ENCODE data around the gene SUPT7L. TPM values are rescaled to one million over a fixed set of nuclear protein-coding genes. Genes with fewer than 3 reads are reported as not detected.

The SUPT7L gene
- 26.9 to 33.7 TPM (median 31.6 TPM) in 5 replicates for total RNA-seq (2022; extraction: Qiagen RNA extraction; ENCODE audit: low read depth)

GRCh38 chr2:27663285-27664153 is at the start of gene SUPT7L, which contains the start of gene SLC4A1AP:
SUPT7L (minus strand) TSS chr2:27663614; CDS start chr2:27662192, 1,422 bp downstream.
SLC4A1AP (plus strand) TSS chr2:27663889; CDS start chr2:27663915, 26 bp downstream.

GRCh38 chr2:27628767-27629709 is 34.4 kb downstream of the SUPT7L start, which contains the start of the genes CCDC121 and GPN1:
CCDC121 (minus strand) TSS chr2:27629012; CDS start chr2:27627799, 1,213 bp downstream.
GPN1 (plus strand) TSS chr2:27629050; CDS start chr2:27629059, 9 bp downstream.

Other genes with a start within 250 kb of the SUPT7L start
- 125 to 139 TPM (median 132 TPM) in 5 replicates for gene NRBP1, start 235.0 kb downstream of the SUPT7L start, total RNA-seq (2022; extraction: Qiagen RNA extraction; ENCODE audit: low read depth)
- gene KRTCAP3, start 221.2 kb downstream of the SUPT7L start, total RNA-seq (2022; extraction: Qiagen RNA extraction; ENCODE audit: low read depth), result 0.66 to 1.1 TPM (median 0.73 TPM) in 5 replicates
- 6.9 to 9.3 TPM (median 8.3 TPM) in 5 replicates for gene IFT172, start 173.9 kb downstream of the SUPT7L start, total RNA-seq (2022; extraction: Qiagen RNA extraction; ENCODE audit: low read depth)
- gene FNDC4, start 168.4 kb downstream of the SUPT7L start, total RNA-seq (2022; extraction: Qiagen RNA extraction; ENCODE audit: low read depth), result 2.1 to 5.5 TPM (median 4.2 TPM) in 5 replicates
- gene GCKR, start 166.8 kb downstream of the SUPT7L start, total RNA-seq (2022; extraction: Qiagen RNA extraction; ENCODE audit: low read depth), result 0.17 to 0.62 TPM (median 0.42 TPM) in 4 of 5 replicates, not detected in the other
- gene ZNF512, start 80.6 kb downstream of the SUPT7L start, total RNA-seq (2022; extraction: Qiagen RNA extraction; ENCODE audit: low read depth), result 13.5 to 19.0 TPM (median 17.1 TPM) in 5 replicates
- gene CCDC121, start 34.6 kb downstream of the SUPT7L start, total RNA-seq (2022; extraction: Qiagen RNA extraction; ENCODE audit: low read depth), result 2.4 to 4.2 TPM (median 3.2 TPM) in 5 replicates
- gene GPN1, start 34.6 kb downstream of the SUPT7L start, total RNA-seq (2022; extraction: Qiagen RNA extraction; ENCODE audit: low read depth), result 56.7 to 61.7 TPM (median 57.5 TPM) in 5 replicates
- 28.0 to 37.1 TPM (median 31.5 TPM) in 5 replicates for gene SLC4A1AP, start 275 bp upstream of the SUPT7L start, total RNA-seq (2022; extraction: Qiagen RNA extraction; ENCODE audit: low read depth)
- 282 to 542 TPM (median 292 TPM) in 5 replicates for gene MRPL33, start 108.1 kb upstream of the SUPT7L start, total RNA-seq (2022; extraction: Qiagen RNA extraction; ENCODE audit: low read depth)
- 6.0 to 8.9 TPM (median 8.0 TPM) in 5 replicates for gene RBKS, start 226.8 kb upstream of the SUPT7L start, total RNA-seq (2022; extraction: Qiagen RNA extraction; ENCODE audit: low read depth)
- gene BABAM2, start 227.1 kb upstream of the SUPT7L start, total RNA-seq (2022; extraction: Qiagen RNA extraction; ENCODE audit: low read depth), result 46.0 to 51.9 TPM (median 46.8 TPM) in 5 replicates